Panc1 (cell line): ENCODE data around the gene SMARCE1. TPM values are rescaled to one million over a fixed set of nuclear protein-coding genes. Genes with fewer than 3 reads are reported as not detected.

ENCODE experiments used
- ATAC-seq: fragments of 200-7000 bp; cut with Tn5 transposase; 2 replicates; pipeline ENCODE4 v1.9.1; 2020; ENCODE audit warnings: mild to moderate bottlenecking, moderate library complexity
- BruUV-seq: library from RNA; stranded (reverse); fragments of 400-500 nt; replicated peaks from 2 replicates; lab custom pipeline; 2021; lab: Mats Ljungman, UMichigan
- CTCF ChIA-PET: fragments of 300-600 bp; sonication (Branson Sonifier 250); formaldehyde crosslinking; loops from one replicate; lab custom pipeline; 2022; ENCODE audit warnings: antibody characterized with exemption; lab: Charles Lee
- POLR2A ChIA-PET: fragments of 300-600 bp; sonication (Branson Sonifier 250); formaldehyde crosslinking; loops from one replicate; lab custom pipeline; 2022; ENCODE audit warnings: antibody characterized with exemption; lab: Charles Lee
- DNase-seq: peaks from one replicate; pipeline ENCODE4 v3.0.0-alpha.2; 2010; ENCODE audit warnings: low read depth, low spot score
- H3K27ac ChIP-seq: 2 replicates; pipeline ENCODE4 v1.5.1; 2011; ENCODE audit warnings: mild to moderate bottlenecking, low read length, inconsistent platforms
- H3K27me3 ChIP-seq: fragments of 200-500 bp; sonication (Bioruptor generic); 2 replicates; pipeline ENCODE4 v1.6.0; 2014; ENCODE audit warnings: low read length, inconsistent platforms; ENCODE audit not compliant: control insufficient read depth, insufficient read depth
- H3K36me3 ChIP-seq: fragments of 200-500 bp; sonication (Bioruptor generic); 2 replicates; pipeline ENCODE4 v1.5.1; 2014; ENCODE audit warnings: inconsistent platforms, mild to moderate bottlenecking, low read length, moderate library complexity; ENCODE audit not compliant: control insufficient read depth, insufficient read depth
- H3K4me1 ChIP-seq: 2 replicates; pipeline ENCODE4 v1.5.1; 2011; ENCODE audit warnings: inconsistent platforms, mild to moderate bottlenecking, low read length, moderate library complexity; ENCODE audit not compliant: control insufficient read depth, insufficient read depth
- H3K4me3 ChIP-seq, 2 experiments: 2 replicates each; pipeline ENCODE4 v1.5.1; 2011 to 2012; ENCODE audit warnings: low read depth in 2 of 2, low read length in 2 of 2, mild to moderate bottlenecking in 2 of 2, inconsistent platforms in 1 of 2, moderate library complexity in 1 of 2
- H3K9me3 ChIP-seq: fragments of 200-500 bp; sonication (Bioruptor generic); 2 replicates; pipeline ENCODE4 v1.5.1; 2014; ENCODE audit warnings: low read depth, mild to moderate bottlenecking, inconsistent platforms, low read length, moderate library complexity; ENCODE audit not compliant: control insufficient read depth, insufficient read depth
- CTCF ChIP-seq: fragments of 450-650 bp; IDR thresholded peaks from 2 replicates; pipeline ENCODE4 v1.5.1; 2017; ENCODE audit warnings: mild to moderate bottlenecking
- POLR2AphosphoS5 ChIP-seq: IDR thresholded peaks from 2 replicates; pipeline ENCODE4 v1.6.1; 2012; ENCODE audit warnings: mild to moderate bottlenecking, low read depth, low read length, moderate library complexity
- REST ChIP-seq, 2 experiments: IDR thresholded peaks; 2 replicates each; pipeline ENCODE4 v1.6.1; 2011 to 2012; ENCODE audit warnings: low read depth in 2 of 2, control low read depth in 1 of 2, low read length in 1 of 2, mild to moderate bottlenecking in 1 of 2, moderate library complexity in 1 of 2; ENCODE audit not compliant: insufficient read depth in 1 of 2
- SIN3A ChIP-seq: IDR thresholded peaks from 2 replicates; pipeline ENCODE4 v1.6.1; 2012; ENCODE audit warnings: low read depth, mild to moderate bottlenecking, low read length, moderate library complexity, borderline replicate concordance; ENCODE audit not compliant: insufficient read depth
- TCF7L2 ChIP-seq: IDR thresholded peaks from 2 replicates; pipeline ENCODE4 v1.6.1; 2011; ENCODE audit warnings: mild to moderate bottlenecking, low read depth, low read length, inconsistent platforms
- in situ Hi-C: cut with HindIII; loops from 2 replicates; pipeline ENCODE4 v1.10.0; 2016; ENCODE audit warnings: low sequenced_read_pairs, low pct_unique_long_range_greater_than_20kb
- intact Hi-C: fragments of 100-400 bp; cut with micrococcal nuclease; formaldehyde crosslinking; loops from one replicate; pipeline ENCODE4 v1.10.0; 2022; ENCODE audit not compliant: unreplicated experiment
- total RNA-seq: library from RNA; stranded (reverse); gene quantifications from one replicate; pipeline ENCODE4 v1.2.1, GENCODE V29; 2021; ENCODE audit not compliant: unreplicated experiment

The SMARCE1 gene
- total RNA-seq, 1 experiment from 2014 or later, result 129 TPM

GRCh38 chr17:40632216-40632615 is 15.4 kb downstream of the SMARCE1 start:
- H3K27ac ChIP-seq, result no peak overlapping the region
- POLR2A ChIA-PET, result no interaction called here
- TF ChIP-seq SIN3A (no peak), REST (IDR thresholded peaks at IDR 0.05; ENCODE audit: insufficient read depth in 1 of 2, low read depth in 2 of 2, low read length in 1 of 2) (no peak), CTCF (no peak), POLR2AphosphoS5 (no peak), TCF7L2 (no peak)
- intact Hi-C loops, result no loop called here
- no peaks in the 10 kb centered on the region for H3K27me3 ChIP-seq
- CTCF ChIA-PET, result interaction anchor here (0.6 kb wide), 2 partner anchors 156 to 1031 kb away, joined by 3 to 4 read pairs; no protein-coding TSS in a partner anchor
- in situ Hi-C loops, result no loop called here
- no peaks in the 10 kb centered on the region for H3K9me3 ChIP-seq
- no TSS peak for BruUV-seq
- no peaks in the 10 kb centered on the region for H3K4me1 ChIP-seq
- ATAC-seq (no peak), DNase-seq (no peak)
- no peak overlapping the region for H3K4me3 ChIP-seq
- H3K36me3 ChIP-seq, result peaks cover 80% of the 10 kb centered on the region

GRCh38 chr17:40629842-40630241 is 17.8 kb downstream of the SMARCE1 start:
- no peak overlapping the region for H3K4me3 ChIP-seq
- TF ChIP-seq REST (IDR thresholded peaks at IDR 0.05; ENCODE audit: insufficient read depth in 1 of 2, low read depth in 2 of 2, low read length in 1 of 2) (no peak), CTCF (no peak), SIN3A (no peak), POLR2AphosphoS5 (no peak)
- H3K36me3 ChIP-seq, result peaks cover 58% of the 10 kb centered on the region
- H3K9me3 ChIP-seq, result no peaks in the 10 kb centered on the region
- DNase-seq (no peak), ATAC-seq (no peak)
- ChIA-PET CTCF (no interaction called here), POLR2A (no interaction called here)
- H3K27ac ChIP-seq, result no peak overlapping the region
- H3K27me3 ChIP-seq, result no peaks in the 10 kb centered on the region
- intact Hi-C loops (no loop called here), in situ Hi-C loops (no loop called here)
- no TSS peak for BruUV-seq
- H3K4me1 ChIP-seq, result no peaks in the 10 kb centered on the region
